Gastroesophageal sphincter (tissue), 3 donors: ENCODE data around the gene P3H3.
A peak's percentile ranks its signal among the peaks of the same experiment; 100 is the strongest.

ENCODE experiments used
- CTCF ChIP-seq, 4 experiments: fragments of 200-600 bp in 2 of 4; fragments of 450-650 bp in 2 of 4; sonication (generic) in 1 of 4; IDR thresholded peaks; one replicate each; pipeline ENCODE4 v1.5.1; 2017 to 2019; ENCODE audit warnings: antibody characterized with exemption in 4 of 4, mild to moderate bottlenecking in 2 of 4, moderate library complexity in 2 of 4
- EP300 ChIP-seq: sonication (generic); formaldehyde crosslinking; IDR thresholded peaks from one replicate; pipeline ENCODE4 v1.6.1; 2017; ENCODE audit warnings: antibody characterized with exemption, mild to moderate bottlenecking
- POLR2A ChIP-seq, 2 donors: fragments of 450-650 bp; IDR thresholded peaks; one replicate each; pipeline ENCODE4 v1.6.1; 2017; ENCODE audit warnings: antibody characterized with exemption in 2 of 2, mild to moderate bottlenecking in 2 of 2, moderate library complexity in 1 of 2
- POLR2AphosphoS5 ChIP-seq: sonication (generic); formaldehyde crosslinking; IDR thresholded peaks from one replicate; pipeline ENCODE4 v1.6.1; 2017; ENCODE audit warnings: antibody characterized with exemption

GRCh38 chr12:6867413-6868210 lies 39.4 kb downstream of the P3H3 start, which contains the start of gene TPI1:
- TF ChIP-seq POLR2A (IDR thresholded peaks at IDR 0.05) (peak; percentile 98 to 99), CTCF (IDR thresholded peaks at IDR 0.05) (no peak), POLR2AphosphoS5 (peak; percentile 99), EP300 (no peak)
